ENCODE measurements around the gene GALNT14.

DNA sequence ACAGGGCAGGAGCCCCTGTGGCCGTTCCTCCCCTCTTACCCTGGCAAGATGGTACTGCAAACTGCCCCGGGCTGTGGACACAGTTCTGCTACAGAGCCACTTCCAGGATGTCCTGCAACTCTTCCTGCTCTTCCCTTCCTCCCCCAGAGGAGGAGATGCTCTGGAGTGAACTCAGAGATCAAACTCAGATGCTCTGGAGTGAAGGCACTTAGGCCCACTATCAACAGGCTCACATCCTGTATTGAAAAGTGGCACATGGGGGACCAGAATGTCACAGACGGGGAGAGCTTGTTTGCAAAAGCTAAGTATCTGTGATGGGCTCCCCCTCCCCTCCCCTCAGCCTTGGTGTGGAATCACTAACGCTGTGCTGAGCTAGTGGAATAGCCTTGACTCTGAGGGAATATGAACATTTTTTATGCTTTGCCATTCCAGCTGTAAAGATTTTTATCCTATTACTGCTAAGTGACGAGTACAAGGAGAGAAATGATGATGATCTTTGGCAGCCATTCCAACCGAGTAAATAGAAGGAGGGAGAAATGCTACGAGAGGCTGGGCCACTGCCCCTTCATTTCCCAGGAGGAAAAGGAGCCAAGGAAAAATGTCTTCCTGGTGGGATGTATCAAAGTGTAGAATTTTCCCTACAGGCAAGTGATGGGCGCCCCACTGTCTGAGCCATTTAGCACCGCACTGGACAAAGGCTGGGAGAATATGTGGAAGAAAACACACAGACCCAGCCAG lies 152.6 kb downstream of the GALNT14 start:
- TF ChIP-seq CTCF (IDR thresholded peaks at IDR 0.05) = no peak
- no peak for TF ChIP-seq EZH2 (IDR thresholded peaks at IDR 0.05; ENCODE audit: borderline replicate concordance, insufficient read depth, low read depth, low read length, poor library complexity, severe bottlenecking)

Measured in B cell (primary cell).